Stromal cell of bone marrow (primary cell): Measurements from ENCODE around the gene CRY2.
A peak's percentile ranks its signal among the peaks of the same experiment; 100 is the strongest.
"Not testable (repeated sequence)": the region's sequence is repeated elsewhere in the genome, so short reads cannot be mapped to it uniquely, and the experiment has no call there.

ENCODE experiments used
- DNase-seq: peaks from one replicate; pipeline ENCODE4 v3.0.0-alpha.2; 2012; ENCODE audit warnings: low read depth

Gene CRY2

GRCh38 chr11:45811571-45812290 is 35.5 kb upstream of the CRY2 start:
- no peak for DNase-seq

- DNase-seq, result no peak
Measured at GRCh38 chr11:45812581-45813548, 34.4 kb upstream of the CRY2 start.

GRCh38 chr11:45815747-45816146 is 31.5 kb upstream of the CRY2 start:
- DNase-seq, result no peak

GRCh38 chr11:45816614-45817013 is 30.7 kb upstream of the CRY2 start:
- DNase-seq, result no peak

GRCh38 chr11:45817191-45817590 is 30.1 kb upstream of the CRY2 start:
- no peak for DNase-seq

- DNase-seq, result no peak
Measured at GRCh38 chr11:45818961-45819605, 28.2 kb upstream of the CRY2 start.

- no peak for DNase-seq
Measured at GRCh38 chr11:45820211-45820857, 26.9 kb upstream of the CRY2 start.

GRCh38 chr11:45826492-45826891 is 20.8 kb upstream of the CRY2 start:
- DNase-seq, result not testable (repeated sequence)

GRCh38 chr11:45827123-45827522 is 20.2 kb upstream of the CRY2 start:
- DNase-seq, result no peak

- no peak for DNase-seq
Measured at GRCh38 chr11:45828996-45829395, 18.3 kb upstream of the CRY2 start.

GRCh38 chr11:45830596-45830995 is 16.7 kb upstream of the CRY2 start:
- no peak for DNase-seq

GRCh38 chr11:45832811-45833441 is 14.3 kb upstream of the CRY2 start:
- DNase-seq, result no peak

- DNase-seq, result no peak
Measured at GRCh38 chr11:45833761-45834160, 13.5 kb upstream of the CRY2 start.

- no peak for DNase-seq
Measured at GRCh38 chr11:45834298-45834756, 12.9 kb upstream of the CRY2 start.

GRCh38 chr11:45839204-45839603 is 8.1 kb upstream of the CRY2 start:
- no peak for DNase-seq

- not testable (repeated sequence) for DNase-seq
Measured at GRCh38 chr11:45840251-45840650, 7.0 kb upstream of the CRY2 start.

- DNase-seq, result peak; percentile 80
Measured at GRCh38 chr11:45843158-45843924, 3.9 kb upstream of the CRY2 start.

GRCh38 chr11:45844822-45845578 is 2.3 kb upstream of the CRY2 start:
- no peak for DNase-seq

GRCh38 chr11:45846174-45846675 is 1.1 kb upstream of the CRY2 start:
- no peak for DNase-seq

- DNase-seq, result no peak
Measured at GRCh38 chr11:45847911-45848316, 639 bp downstream of the CRY2 start.
